OCI-LY3 (cell line): ENCODE measurements around the gene AKAP6.

Experiments
- EZH2phosphoT487 ChIP-seq: fragments of 200-600 bp; shearing (Covaris generic); IDR thresholded peaks from 2 replicates; pipeline ENCODE4 v1.6.1; 2018; ENCODE audit warnings: antibody characterized with exemption, mixed run types, low read depth
- TF ChIP-seq, protein P1 (sequence below): fragments of 200-600, 300-600 bp; sonication (generic); IDR thresholded peaks from 2 replicates; pipeline ENCODE4 v1.5.1; 2014; ENCODE audit warnings: antibody characterized with exemption, low read length, low read depth

- TF ChIP-seq, protein P1, sequence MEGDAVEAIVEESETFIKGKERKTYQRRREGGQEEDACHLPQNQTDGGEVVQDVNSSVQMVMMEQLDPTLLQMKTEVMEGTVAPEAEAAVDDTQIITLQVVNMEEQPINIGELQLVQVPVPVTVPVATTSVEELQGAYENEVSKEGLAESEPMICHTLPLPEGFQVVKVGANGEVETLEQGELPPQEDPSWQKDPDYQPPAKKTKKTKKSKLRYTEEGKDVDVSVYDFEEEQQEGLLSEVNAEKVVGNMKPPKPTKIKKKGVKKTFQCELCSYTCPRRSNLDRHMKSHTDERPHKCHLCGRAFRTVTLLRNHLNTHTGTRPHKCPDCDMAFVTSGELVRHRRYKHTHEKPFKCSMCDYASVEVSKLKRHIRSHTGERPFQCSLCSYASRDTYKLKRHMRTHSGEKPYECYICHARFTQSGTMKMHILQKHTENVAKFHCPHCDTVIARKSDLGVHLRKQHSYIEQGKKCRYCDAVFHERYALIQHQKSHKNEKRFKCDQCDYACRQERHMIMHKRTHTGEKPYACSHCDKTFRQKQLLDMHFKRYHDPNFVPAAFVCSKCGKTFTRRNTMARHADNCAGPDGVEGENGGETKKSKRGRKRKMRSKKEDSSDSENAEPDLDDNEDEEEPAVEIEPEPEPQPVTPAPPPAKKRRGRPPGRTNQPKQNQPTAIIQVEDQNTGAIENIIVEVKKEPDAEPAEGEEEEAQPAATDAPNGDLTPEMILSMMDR: no peak
- no peak for TF ChIP-seq EZH2phosphoT487
These were observed 85.0 kb downstream of the AKAP6 start for GRCh38 chr14:32413967-32414640.
